Left ventricle myocardium inferior (tissue), 1 donor: ENCODE data around the gene DAPK1. TPM values are rescaled to one million over a fixed set of nuclear protein-coding genes. Genes with fewer than 3 reads are reported as not detected.

Experiments
- DNase-seq: peaks from one replicate; pipeline ENCODE4 v3.0.0-alpha.2; 2020
- H3K27ac ChIP-seq: fragments of 200-600 bp; replicated peaks from 2 replicates; pipeline ENCODE4 v1.8.0; 2021
- H3K27me3 ChIP-seq: fragments of 200-600 bp; 2 replicates; pipeline ENCODE4 v1.8.0; 2021; ENCODE audit warnings: low read depth
- H3K36me3 ChIP-seq: fragments of 200-600 bp; 2 replicates; pipeline ENCODE4 v1.8.0; 2021
- H3K4me1 ChIP-seq: fragments of 200-600 bp; 2 replicates; pipeline ENCODE4 v1.8.0; 2021
- H3K4me3 ChIP-seq: fragments of 200-600 bp; 2 replicates; pipeline ENCODE4 v1.8.0; 2021; ENCODE audit warnings: mild to moderate bottlenecking, moderate library complexity
- H3K9me3 ChIP-seq: fragments of 200-600 bp; replicated peaks from 2 replicates; pipeline ENCODE4 v1.8.0; 2021
- CTCF ChIP-seq: fragments of 200-600 bp; IDR thresholded peaks from 2 replicates; pipeline ENCODE4 v1.8.0; 2021; ENCODE audit warnings: antibody characterized with exemption, mild to moderate bottlenecking, borderline replicate concordance
- intact Hi-C: fragments of 100-400 bp; cut with micrococcal nuclease; formaldehyde crosslinking; loops from one replicate; pipeline ENCODE4 v1.11.0; 2022
- total RNA-seq: library from RNA; stranded (reverse); fragmentation: NEBNext Ultra II Directional; extraction: Animal tissue kit (Norgen Biotek cat#: 25700); gene quantifications from one replicate; pipeline ENCODE4 v1.2.1, GENCODE V29; 2021
- donor health status: DM: no; HTN: yes; CAD: no; lungs with severe emphysema.

Gene DAPK1
- total RNA-seq, 1 donor from 2014 or later: 5.5 TPM

GRCh38 chr9:87703636-87704276 lies 206.1 kb downstream of the DAPK1 start:
- intact Hi-C loops: no loop called here
- no peak overlapping the region for H3K4me3 ChIP-seq
- H3K27me3 ChIP-seq: no peaks in the 10 kb centered on the region
- no peaks in the 10 kb centered on the region for H3K4me1 ChIP-seq
- H3K36me3 ChIP-seq: no peaks in the 10 kb centered on the region
- no peak overlapping the region for H3K27ac ChIP-seq
- TF ChIP-seq CTCF: no peak
- no peaks in the 10 kb centered on the region for H3K9me3 ChIP-seq
- no peak for DNase-seq

GRCh38 chr9:87704342-87704741 lies 206.7 kb downstream of the DAPK1 start:
- no peak for DNase-seq
- H3K36me3 ChIP-seq: no peaks in the 10 kb centered on the region
- no peak overlapping the region for H3K27ac ChIP-seq
- H3K27me3 ChIP-seq: no peaks in the 10 kb centered on the region
- H3K4me3 ChIP-seq: no peak overlapping the region
- intact Hi-C loops: no loop called here
- TF ChIP-seq CTCF: no peak
- no peaks in the 10 kb centered on the region for H3K4me1 ChIP-seq
- H3K9me3 ChIP-seq: no peaks in the 10 kb centered on the region

GRCh38 chr9:87706066-87706739 lies 208.5 kb downstream of the DAPK1 start:
- Histone ChIP-seq H3K4me1 (no peaks in the 10 kb centered on the region), H3K9me3 (no peaks in the 10 kb centered on the region), H3K36me3 (no peaks in the 10 kb centered on the region), H3K4me3 (no peak overlapping the region), H3K27me3 (no peaks in the 10 kb centered on the region), H3K27ac (no peak overlapping the region)
- intact Hi-C loops: no loop called here
- no peak for TF ChIP-seq CTCF
- DNase-seq: no peak

- no peaks in the 10 kb centered on the region for H3K36me3 ChIP-seq
- H3K27ac ChIP-seq: no peak overlapping the region
- DNase-seq: no peak
- no peaks in the 10 kb centered on the region for H3K4me1 ChIP-seq
- no peak overlapping the region for H3K4me3 ChIP-seq
- TF ChIP-seq CTCF: no peak
- no peaks in the 10 kb centered on the region for H3K9me3 ChIP-seq
- intact Hi-C loops: no loop called here
- no peaks in the 10 kb centered on the region for H3K27me3 ChIP-seq
Measured at GRCh38 chr9:87707805-87708506, 210.3 kb downstream of the DAPK1 start.

- intact Hi-C loops: no loop called here
- Histone ChIP-seq H3K9me3 (no peaks in the 10 kb centered on the region), H3K4me3 (no peak overlapping the region), H3K27ac (no peak overlapping the region), H3K4me1 (no peaks in the 10 kb centered on the region), H3K36me3 (no peaks in the 10 kb centered on the region), H3K27me3 (no peaks in the 10 kb centered on the region)
- no peak for TF ChIP-seq CTCF
- no peak for DNase-seq
Measured at GRCh38 chr9:87708546-87708945, 210.9 kb downstream of the DAPK1 start.
